ENCODE measurements around the gene MIER2.

- TF ChIP-seq, protein P1, sequence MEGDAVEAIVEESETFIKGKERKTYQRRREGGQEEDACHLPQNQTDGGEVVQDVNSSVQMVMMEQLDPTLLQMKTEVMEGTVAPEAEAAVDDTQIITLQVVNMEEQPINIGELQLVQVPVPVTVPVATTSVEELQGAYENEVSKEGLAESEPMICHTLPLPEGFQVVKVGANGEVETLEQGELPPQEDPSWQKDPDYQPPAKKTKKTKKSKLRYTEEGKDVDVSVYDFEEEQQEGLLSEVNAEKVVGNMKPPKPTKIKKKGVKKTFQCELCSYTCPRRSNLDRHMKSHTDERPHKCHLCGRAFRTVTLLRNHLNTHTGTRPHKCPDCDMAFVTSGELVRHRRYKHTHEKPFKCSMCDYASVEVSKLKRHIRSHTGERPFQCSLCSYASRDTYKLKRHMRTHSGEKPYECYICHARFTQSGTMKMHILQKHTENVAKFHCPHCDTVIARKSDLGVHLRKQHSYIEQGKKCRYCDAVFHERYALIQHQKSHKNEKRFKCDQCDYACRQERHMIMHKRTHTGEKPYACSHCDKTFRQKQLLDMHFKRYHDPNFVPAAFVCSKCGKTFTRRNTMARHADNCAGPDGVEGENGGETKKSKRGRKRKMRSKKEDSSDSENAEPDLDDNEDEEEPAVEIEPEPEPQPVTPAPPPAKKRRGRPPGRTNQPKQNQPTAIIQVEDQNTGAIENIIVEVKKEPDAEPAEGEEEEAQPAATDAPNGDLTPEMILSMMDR (IDR thresholded peaks at IDR 0.05; ENCODE audit: borderline replicate concordance, extremely low read depth, low read length, poor library complexity, severe bottlenecking) = no peak
- TF ChIP-seq EZH2 (IDR thresholded peaks at IDR 0.05; ENCODE audit: borderline replicate concordance, low read depth, low read length, severe bottlenecking) = no peak
These were observed 63.3 kb downstream of the MIER2 start for GRCh38 chr19:281156-281853.
